ENCODE data around the gene PPP1R14C. TPM values are rescaled to one million over a fixed set of nuclear protein-coding genes. Genes with fewer than 3 reads are reported as not detected.

The PPP1R14C gene
- total RNA-seq, 2 donors from 2014 or later, result not detected

GRCh38 chr6:150291968-150292710 lies 149.3 kb downstream of the PPP1R14C start:
- H3K4me3 Mint-ChIP-seq, result no peak overlapping the region
- H3K27ac Mint-ChIP-seq, result no peak overlapping the region
- peaks cover 15% of the 10 kb centered on the region for H3K27me3 Mint-ChIP-seq
- no peaks in the 10 kb centered on the region for H3K4me1 Mint-ChIP-seq
- H3K36me3 Mint-ChIP-seq (ENCODE audit: low read depth), result no peaks in the 10 kb centered on the region
- peaks cover 4% of the 10 kb centered on the region for H3K9me3 Mint-ChIP-seq
- no peak for ATAC-seq (replicated peaks)

GRCh38 chr6:150293019-150293418 lies 150.2 kb downstream of the PPP1R14C start:
- no peak overlapping the region for H3K27ac Mint-ChIP-seq
- no peaks in the 10 kb centered on the region for H3K4me1 Mint-ChIP-seq
- peaks cover 21% of the 10 kb centered on the region for H3K27me3 Mint-ChIP-seq
- no peak for ATAC-seq (replicated peaks)
- peaks cover 11% of the 10 kb centered on the region for H3K9me3 Mint-ChIP-seq
- no peaks in the 10 kb centered on the region for H3K36me3 Mint-ChIP-seq (ENCODE audit: low read depth)
- no peak overlapping the region for H3K4me3 Mint-ChIP-seq

- no peaks in the 10 kb centered on the region for H3K36me3 Mint-ChIP-seq (ENCODE audit: low read depth)
- H3K27me3 Mint-ChIP-seq, result peaks cover 22% of the 10 kb centered on the region
- ATAC-seq (replicated peaks), result peak; percentile 53
- H3K27ac Mint-ChIP-seq, result no peak overlapping the region
- no peaks in the 10 kb centered on the region for H3K4me1 Mint-ChIP-seq
- no peak overlapping the region for H3K4me3 Mint-ChIP-seq
- peaks cover 13% of the 10 kb centered on the region for H3K9me3 Mint-ChIP-seq
These were observed 150.8 kb downstream of the PPP1R14C start for GRCh38 chr6:150293423-150294173.

GRCh38 chr6:150296890-150297289 lies 154.0 kb downstream of the PPP1R14C start:
- Mint-ChIP-seq H3K9me3 (peaks cover 11% of the 10 kb centered on the region), H3K27me3 (peaks cover 16% of the 10 kb centered on the region), H3K4me3 (no peak overlapping the region), H3K36me3 (ENCODE audit: low read depth) (no peaks in the 10 kb centered on the region), H3K4me1 (no peaks in the 10 kb centered on the region), H3K27ac (no peak overlapping the region)
- ATAC-seq (replicated peaks), result no peak

GRCh38 chr6:150297327-150298029 lies 154.6 kb downstream of the PPP1R14C start:
- H3K36me3 Mint-ChIP-seq (ENCODE audit: low read depth), result no peaks in the 10 kb centered on the region
- no peak overlapping the region for H3K4me3 Mint-ChIP-seq
- H3K27me3 Mint-ChIP-seq, result peaks cover 14% of the 10 kb centered on the region
- no peak overlapping the region for H3K27ac Mint-ChIP-seq
- no peak for ATAC-seq (replicated peaks)
- H3K4me1 Mint-ChIP-seq, result no peaks in the 10 kb centered on the region
- H3K9me3 Mint-ChIP-seq, result peaks cover 9% of the 10 kb centered on the region

GRCh38 chr6:150298030-150298380 lies 155.2 kb downstream of the PPP1R14C start:
- Mint-ChIP-seq H3K4me1 (no peaks in the 10 kb centered on the region), H3K9me3 (peaks cover 9% of the 10 kb centered on the region), H3K27me3 (peaks cover 14% of the 10 kb centered on the region), H3K27ac (no peak overlapping the region), H3K36me3 (ENCODE audit: low read depth) (no peaks in the 10 kb centered on the region), H3K4me3 (no peak overlapping the region)
- ATAC-seq (replicated peaks), result no peak

DNA sequence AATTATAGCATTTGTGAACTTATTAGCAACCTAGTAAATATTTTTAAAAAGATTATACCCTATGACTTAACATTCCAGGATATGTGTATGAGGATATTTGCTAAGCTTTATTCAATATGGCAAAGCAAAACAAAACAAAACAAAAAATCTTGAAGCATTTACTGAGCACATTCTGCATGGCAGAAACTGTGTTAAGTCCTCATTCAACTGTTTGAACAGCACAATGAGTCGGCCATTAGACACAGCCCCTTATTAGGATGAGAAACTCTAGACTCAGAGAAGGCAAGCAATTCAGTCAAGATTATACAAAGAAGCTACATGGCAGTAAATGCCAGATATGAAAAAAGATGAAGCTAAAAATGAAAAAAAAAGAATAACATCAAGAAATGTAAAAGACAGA lies 155.8 kb downstream of the PPP1R14C start:
- Mint-ChIP-seq H3K27ac (no peak overlapping the region), H3K36me3 (ENCODE audit: low read depth) (no peaks in the 10 kb centered on the region), H3K4me1 (no peaks in the 10 kb centered on the region), H3K27me3 (peaks cover 14% of the 10 kb centered on the region), H3K9me3 (peaks cover 9% of the 10 kb centered on the region), H3K4me3 (no peak overlapping the region)
- no peak for ATAC-seq (replicated peaks)

Other genes starting within 250 kb of the PPP1R14C start
- gene RAET1E, start 244.9 kb upstream of the PPP1R14C start, total RNA-seq, result 1 to 10 TPM in 1 of 2 donors, under 1 TPM in 1; 0.99 to 4.9 TPM
- not detected for gene RAET1G, start 219.9 kb upstream of the PPP1R14C start, total RNA-seq
- not detected for gene ULBP2, start 201.0 kb upstream of the PPP1R14C start, total RNA-seq
- gene ULBP1, start 179.1 kb upstream of the PPP1R14C start, total RNA-seq, result under 1 TPM; 0.35 to 0.48 TPM
- gene RAET1L, start 117.5 kb upstream of the PPP1R14C start, total RNA-seq, result not detected
- 1 to 10 TPM in 1 of 2 donors, not detected in 1; 1.1 TPM for gene ULBP3, start 73.9 kb upstream of the PPP1R14C start, total RNA-seq
- gene IYD, start 226.0 kb downstream of the PPP1R14C start, total RNA-seq, result not detected

Data from activated T-helper 17 cell treated with anti-CD3 and anti-CD28 coated beads, Interleukin-2, amount 50 U/mL, for 72 hours (primary cell).